HG02571 (cell line): Measurements from ENCODE around the gene NKPD1.

ENCODE experiments used
- ATAC-seq: cut with Tn5 transposase; IDR thresholded peaks from one replicate; pipeline ENCODE4 v1.9.1; 2021; ENCODE audit warnings: mild to moderate bottlenecking, moderate library complexity; ENCODE audit not compliant: unreplicated experiment

The NKPD1 gene

GRCh38 chr19:45141203-45141900 is 19.4 kb downstream of the NKPD1 start:
- no peak for ATAC-seq

- ATAC-seq = no peak
Observed at GRCh38 chr19:45140533-45140932, 20.2 kb downstream of the NKPD1 start.

DNA sequence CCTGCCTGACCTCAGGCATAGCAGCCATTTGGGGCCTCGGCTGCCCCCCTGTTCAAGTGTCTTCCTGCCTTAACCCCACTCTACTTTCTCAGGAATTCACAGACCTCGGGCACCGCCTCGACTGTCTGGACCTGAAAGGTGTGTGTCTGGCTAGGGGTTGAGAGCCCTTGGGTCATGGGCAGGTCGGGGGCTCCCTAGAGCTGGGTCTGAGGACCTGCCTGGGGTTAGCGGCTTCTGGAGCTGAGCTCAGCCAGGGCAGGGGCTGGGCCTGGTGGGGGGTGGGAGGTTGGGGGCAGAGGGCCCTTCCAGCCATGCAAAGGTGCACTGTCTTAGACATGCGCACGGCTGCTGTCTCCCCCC is 20.7 kb downstream of the NKPD1 start:
- ATAC-seq = no peak

- no peak for ATAC-seq
Observed at GRCh38 chr19:45139286-45140143, 21.3 kb downstream of the NKPD1 start.

DNA sequence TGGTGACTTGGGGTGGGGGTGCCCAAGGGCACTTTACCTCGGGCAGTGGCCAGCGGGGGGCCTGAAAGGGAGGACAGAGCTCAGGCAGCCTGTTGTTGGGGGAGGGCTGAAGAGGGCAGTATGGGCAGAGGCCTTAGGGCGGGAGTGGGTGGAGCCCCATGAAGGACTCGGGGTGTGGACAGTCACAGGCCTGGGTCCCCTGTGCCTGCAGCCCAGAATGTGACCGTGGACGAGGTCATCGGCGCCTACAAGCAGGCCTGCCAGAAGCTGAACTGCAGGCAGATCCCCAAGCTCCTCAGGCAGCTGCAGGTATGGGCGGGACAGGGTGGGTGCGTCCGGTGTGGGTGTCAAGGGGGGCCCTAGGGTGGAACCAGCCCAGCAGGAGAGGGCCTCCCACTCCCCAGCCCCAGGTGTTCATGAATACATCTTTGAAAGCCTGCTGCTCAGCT is 22.5 kb downstream of the NKPD1 start:
- ATAC-seq = no peak

- ATAC-seq = peak; percentile 71
Observed at GRCh38 chr19:45137179-45137761, 23.5 kb downstream of the NKPD1 start.

DNA sequence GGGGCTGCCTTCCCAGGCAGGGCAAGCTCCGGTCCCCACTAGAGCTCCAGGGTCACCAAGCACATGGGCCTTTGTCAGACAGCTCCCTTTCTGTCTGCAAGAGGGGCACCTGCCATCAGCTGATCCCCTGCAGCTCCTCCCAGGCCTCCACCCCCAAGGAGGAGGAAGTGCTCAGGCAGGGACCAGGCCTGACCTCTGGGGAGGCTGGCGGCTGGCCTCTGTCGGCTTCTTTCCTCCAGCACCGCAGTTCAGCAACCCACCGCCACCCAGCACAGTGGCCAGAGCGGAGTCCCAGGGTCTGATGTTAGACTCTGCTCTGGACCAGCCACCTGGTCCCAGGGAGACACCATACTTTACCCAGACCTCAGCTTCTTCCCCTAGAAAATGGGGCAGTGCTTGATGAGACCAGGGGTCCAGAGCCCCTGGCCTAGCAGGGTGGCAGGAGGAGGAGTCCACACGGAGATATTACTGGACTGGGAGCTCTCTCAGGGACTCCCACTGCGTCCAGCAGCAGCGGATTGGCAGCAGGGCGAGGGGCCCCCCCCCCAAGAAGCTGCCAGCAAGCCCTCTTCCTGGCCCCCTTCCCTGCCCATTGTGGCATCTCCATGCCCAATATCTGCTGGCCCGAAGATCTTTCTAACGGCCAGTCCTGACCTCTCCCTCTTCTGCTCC is 24.1 kb downstream of the NKPD1 start:
- ATAC-seq = no peak

DNA sequence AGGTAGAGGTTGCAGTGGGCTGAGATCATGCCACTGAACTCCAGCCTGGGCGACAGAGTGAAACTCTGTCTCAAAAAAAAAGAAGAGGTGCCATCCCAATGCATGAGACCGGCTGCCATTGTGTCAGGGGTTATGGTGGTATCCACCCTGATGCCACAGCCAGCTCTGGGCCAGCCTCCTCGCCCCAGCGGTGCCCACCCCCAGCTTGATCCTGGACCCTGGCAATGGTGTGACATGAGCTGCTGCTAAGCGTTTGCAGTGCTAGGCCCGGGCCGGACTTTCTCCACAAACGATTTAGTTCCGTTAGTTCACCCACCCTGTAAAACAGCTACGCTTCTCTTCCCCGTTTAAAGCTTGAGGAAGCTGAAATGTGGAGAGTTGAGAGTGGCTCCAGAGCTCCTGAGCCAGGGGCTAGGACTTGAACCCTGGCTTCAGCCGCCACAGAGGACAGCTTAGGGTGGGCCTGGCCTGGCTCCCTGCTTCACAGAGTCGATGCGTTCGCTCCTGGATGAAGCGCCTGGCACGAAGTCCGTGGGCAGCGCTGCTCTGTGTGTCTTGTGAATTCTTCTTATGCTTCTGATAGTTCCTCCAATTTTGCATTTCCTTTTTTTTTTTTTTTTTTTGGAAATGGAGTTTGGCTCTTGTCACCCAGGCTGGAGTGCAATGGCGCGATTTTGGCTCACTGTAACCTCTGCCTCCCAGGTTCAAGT is 25.5 kb downstream of the NKPD1 start:
- no peak for ATAC-seq

DNA sequence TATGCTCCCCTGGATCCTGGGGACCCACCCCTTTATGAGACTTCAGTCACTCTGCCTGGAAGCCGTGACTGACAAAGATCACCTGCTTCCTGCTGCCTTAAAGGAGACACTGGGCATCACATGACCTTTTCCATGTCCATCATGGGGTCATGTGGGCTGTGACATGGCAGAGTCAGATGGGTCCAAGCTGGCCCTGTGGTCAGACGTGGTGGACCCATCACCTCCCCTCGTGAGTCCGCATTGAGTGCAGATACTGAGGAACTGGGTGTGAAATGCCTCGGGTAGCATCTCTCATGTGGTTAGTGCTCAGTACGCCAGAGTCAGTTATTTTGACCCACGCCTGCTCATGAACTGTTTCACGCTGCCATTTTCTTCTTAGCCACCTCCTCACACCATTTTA is 27.1 kb downstream of the NKPD1 start:
- ATAC-seq = no peak

DNA sequence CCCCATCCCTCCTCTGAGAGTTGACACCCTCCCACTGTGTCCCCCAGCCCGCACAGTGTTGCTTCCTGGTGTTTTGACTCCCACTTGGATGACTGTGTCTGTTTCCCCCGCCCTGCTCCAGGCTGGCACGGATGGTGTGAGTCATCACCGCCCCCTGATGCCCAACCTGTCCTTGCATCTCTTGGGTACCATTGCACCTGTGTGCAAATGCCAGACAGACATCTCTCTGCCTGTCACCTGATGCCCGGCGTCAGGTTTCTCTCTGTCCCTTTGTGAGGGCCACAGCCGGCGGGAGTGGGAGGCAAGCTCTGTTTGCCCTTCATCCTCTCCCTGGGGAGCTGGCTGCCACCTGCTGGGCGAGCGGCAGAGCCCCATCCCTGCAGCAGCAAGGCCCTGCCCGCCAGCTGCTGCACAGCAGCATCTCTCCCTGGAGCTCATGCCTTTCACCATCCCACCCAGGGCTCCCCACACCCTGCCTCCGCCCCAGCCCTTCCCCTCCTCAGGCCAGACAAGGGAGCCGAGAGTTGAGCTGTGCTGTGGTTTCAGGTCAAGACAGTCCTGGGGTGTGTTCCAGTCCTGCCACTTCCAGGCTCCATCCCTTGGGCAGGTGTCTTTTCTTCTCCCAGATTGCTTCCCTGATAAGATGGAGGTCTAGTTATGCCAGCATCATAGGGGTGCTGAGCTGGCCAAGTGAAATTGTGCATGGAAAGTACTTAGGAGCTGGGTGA is 29.7 kb downstream of the NKPD1 start:
- no peak for ATAC-seq

DNA sequence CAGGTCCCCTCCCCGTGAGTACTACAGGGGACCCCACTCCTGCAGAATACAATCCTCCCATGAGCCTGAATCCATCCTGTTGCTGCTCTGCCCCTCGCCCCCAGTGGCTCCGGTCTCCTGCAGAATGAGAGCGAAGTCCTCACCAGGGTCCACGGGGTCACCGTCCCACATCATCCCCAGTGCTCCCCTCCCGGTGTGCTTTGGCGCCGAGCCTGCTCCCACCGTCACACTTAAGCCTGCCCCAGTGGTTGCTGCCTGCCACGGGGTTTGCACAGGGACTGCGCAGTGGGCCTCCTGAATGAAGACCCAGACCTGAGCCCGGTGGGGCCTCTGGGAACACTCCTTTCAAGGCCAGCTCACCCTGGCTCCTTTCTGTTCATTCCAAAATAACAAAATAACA is 30.5 kb downstream of the NKPD1 start:
- ATAC-seq = no peak

DNA sequence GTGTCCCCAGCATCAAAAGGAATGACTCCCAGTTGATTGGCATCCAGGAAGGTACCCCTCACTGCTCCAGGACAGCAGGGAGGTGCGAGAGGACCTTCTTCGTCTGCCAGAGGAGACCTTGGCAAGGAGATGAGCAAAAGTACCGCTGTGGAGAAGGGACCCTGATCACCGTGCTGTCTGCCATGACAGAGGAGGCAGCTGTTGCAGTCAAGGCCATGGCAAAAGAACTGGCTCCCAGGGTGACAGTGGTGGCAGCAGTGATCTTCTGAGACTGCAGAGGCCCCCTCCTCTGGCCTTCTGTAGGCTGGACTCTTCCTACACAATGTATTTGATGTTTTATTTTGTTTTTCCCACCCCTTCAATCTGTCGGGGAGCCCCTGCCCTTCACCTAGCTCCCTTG is 32.0 kb downstream of the NKPD1 start:
- ATAC-seq = no peak

DNA sequence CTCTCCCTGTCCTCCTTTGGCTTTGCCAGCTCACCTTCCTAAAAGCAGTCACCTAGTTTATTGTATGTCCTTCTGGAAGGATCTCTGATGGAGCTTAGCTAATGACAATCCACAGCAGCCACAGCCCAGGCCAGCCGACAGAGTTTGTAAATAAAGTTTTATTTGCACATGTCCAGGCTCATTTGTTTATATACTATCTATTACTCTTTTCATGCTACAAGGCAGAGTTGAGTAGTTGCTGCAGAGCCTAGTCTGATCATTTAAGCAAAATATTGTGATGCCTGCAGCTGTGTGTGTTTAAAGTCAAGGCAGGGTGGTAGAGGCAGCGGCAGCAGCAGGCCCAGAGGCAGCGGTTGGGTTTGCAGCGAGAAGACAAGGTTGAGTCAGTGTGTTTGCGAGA is 32.6 kb downstream of the NKPD1 start:
- no peak for ATAC-seq

DNA sequence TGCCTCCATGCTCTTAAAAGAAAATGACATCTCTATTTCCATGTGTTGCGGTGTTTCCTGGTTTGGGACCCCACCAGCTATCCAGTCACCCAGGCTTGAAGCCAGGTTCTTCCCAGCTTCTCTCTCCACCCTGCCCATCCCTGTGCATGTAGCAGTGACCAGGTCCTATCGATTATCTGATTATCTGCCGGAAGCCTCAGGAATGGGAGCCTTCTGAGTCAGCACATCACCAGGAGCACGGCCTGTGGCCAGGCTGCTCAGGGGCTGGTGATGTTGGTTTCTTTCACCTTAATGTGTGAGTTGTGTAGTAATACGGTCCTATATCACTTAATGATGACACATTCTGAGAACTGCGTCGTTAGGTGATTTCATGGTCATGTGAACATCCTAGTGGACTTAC is 34.1 kb downstream of the NKPD1 start:
- ATAC-seq = no peak

DNA sequence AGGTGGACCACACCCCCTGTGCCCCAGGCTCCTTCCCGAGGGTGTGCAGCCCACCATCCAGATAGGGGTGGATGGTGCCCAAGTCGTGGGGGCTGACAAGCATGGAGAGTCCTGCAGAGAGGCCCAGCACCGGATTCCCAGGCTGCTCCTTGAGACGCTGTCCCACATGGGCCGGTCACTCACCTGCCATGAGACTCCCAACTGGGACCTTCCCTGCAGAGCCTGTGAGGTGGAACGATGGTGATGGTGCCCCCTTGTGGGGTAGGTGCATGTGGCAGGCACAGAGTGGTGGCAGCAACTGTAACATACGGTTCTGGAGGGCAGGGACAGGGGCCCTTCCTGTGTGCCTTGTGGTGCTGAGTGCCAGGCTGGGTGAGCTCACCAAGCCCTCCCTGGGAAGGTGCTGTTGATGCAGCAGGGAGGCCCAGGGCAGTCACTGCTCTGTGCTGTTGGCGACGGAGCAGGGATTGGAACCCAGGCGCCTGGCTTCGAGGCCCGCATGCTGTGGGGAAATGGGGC is 34.7 kb downstream of the NKPD1 start:
- no peak for ATAC-seq

DNA sequence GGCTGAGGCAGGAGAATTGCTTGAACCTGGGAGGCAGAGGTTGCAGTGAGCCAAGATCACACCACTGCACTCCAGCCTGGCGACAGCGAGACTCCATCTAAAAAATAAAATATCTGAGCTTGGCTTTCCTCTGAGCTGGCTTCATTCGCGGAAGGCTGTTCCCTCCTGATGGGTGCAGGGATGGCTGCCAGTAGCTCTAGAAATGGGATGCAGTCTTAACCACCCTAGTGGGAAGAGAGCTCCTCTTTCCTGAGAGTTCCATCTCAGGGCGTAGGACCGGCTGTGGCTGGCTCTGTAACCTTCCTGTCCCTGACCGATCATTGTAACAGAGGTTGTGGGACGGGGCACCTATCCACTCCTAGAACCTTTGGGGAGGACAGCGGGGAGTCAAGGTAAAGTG is 35.4 kb downstream of the NKPD1 start:
- ATAC-seq = no peak

GRCh38 chr19:45124021-45124420 is 36.8 kb downstream of the NKPD1 start:
- no peak for ATAC-seq

DNA sequence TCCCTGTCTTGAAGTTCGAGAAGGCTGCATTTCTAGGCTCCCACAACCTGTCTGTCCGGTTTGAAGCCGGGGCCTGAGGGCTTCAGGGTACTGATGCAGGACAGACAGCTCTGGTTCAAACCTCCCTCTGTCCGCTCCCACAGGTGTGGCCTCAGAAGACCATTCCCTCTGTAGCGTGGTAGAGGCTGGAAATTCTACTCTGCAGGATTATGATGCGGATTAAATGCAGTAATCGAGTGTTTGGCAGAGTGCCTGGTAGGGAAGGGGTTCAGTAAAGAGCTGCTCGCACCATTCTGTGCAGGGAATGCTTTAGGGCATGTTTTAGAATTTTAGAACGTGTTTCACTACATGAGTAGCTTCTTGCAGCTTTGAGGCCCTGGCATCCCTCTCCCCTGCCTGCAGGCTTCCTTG is 37.3 kb downstream of the NKPD1 start:
- ATAC-seq = no peak

DNA sequence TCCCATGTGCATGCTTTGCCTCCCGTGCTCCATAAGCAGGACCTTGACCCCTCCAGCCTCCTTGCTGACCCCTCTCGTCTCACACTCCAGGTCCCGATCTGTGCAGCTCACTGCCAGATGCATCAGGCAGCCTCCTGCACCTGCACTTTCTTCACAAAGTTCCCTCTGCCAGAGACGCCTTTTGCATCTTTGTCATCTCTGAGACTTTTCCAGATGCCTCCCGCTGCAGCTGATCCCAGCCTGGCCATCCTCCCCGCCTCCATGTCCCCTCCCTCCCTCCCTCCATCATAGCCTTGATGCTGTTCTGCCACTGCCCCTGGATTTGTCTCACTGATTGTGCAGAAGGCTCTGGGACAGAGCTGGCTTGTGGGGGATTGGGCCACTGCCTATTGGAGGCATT is 38.0 kb downstream of the NKPD1 start:
- ATAC-seq = no peak

GRCh38 chr19:45121827-45122345 is 38.9 kb downstream of the NKPD1 start:
- no peak for ATAC-seq
